Measurements from ENCODE around the gene TRMT2A.

DNA sequence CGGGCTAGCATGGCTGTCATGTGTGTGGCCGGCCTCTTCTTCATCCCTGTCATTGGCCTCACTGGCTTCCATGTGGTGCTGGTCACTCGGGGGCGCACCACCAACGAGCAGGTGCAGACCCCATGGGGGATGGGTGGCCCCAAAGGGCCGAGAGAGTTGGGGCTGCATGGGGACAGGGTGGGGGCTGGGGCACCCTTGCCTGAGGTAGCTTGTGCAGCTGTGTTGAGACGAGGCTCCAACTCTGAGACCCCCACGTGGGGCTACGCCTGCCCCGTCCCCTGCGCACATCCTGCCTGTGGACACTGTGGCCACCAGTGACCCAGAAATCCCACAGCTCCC, 23.1 kb upstream of the TRMT2A start:
- no peak for TF ChIP-seq TCF4 (CRISPR knock-in tag; IDR thresholded peaks at IDR 0.05; ENCODE audit: borderline replicate concordance)
- no peak for TF ChIP-seq ZNF8 (CRISPR knock-in tag; IDR thresholded peaks at IDR 0.05)
- no peak for TF ChIP-seq OSR1 (CRISPR knock-in tag; IDR thresholded peaks at IDR 0.05)
- TF ChIP-seq ZFP30 (CRISPR knock-in tag; IDR thresholded peaks at IDR 0.05), result no peak
- TF ChIP-seq CSDC2 (CRISPR knock-in tag; IDR thresholded peaks at IDR 0.05), result no peak
- TF ChIP-seq, protein P1, sequence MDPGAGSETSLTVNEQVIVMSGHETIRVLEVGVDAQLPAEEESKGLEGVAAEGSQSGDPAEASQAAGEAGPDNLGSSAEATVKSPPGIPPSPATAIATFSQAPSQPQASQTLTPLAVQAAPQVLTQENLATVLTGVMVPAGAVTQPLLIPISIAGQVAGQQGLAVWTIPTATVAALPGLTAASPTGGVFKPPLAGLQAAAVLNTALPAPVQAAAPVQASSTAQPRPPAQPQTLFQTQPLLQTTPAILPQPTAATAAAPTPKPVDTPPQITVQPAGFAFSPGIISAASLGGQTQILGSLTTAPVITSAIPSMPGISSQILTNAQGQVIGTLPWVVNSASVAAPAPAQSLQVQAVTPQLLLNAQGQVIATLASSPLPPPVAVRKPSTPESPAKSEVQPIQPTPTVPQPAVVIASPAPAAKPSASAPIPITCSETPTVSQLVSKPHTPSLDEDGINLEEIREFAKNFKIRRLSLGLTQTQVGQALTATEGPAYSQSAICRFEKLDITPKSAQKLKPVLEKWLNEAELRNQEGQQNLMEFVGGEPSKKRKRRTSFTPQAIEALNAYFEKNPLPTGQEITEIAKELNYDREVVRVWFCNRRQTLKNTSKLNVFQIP (CRISPR knock-in tag; IDR thresholded peaks at IDR 0.05; ENCODE audit: borderline replicate concordance, low read depth), result no peak
- TF ChIP-seq SNAI2 (CRISPR knock-in tag; IDR thresholded peaks at IDR 0.05), result no peak
- no peak for TF ChIP-seq RARB (CRISPR knock-in tag; IDR thresholded peaks at IDR 0.05)
- no peak for TF ChIP-seq PPARA (CRISPR knock-in tag; IDR thresholded peaks at IDR 0.05; ENCODE audit: borderline replicate concordance)
- TF ChIP-seq, protein P2, sequence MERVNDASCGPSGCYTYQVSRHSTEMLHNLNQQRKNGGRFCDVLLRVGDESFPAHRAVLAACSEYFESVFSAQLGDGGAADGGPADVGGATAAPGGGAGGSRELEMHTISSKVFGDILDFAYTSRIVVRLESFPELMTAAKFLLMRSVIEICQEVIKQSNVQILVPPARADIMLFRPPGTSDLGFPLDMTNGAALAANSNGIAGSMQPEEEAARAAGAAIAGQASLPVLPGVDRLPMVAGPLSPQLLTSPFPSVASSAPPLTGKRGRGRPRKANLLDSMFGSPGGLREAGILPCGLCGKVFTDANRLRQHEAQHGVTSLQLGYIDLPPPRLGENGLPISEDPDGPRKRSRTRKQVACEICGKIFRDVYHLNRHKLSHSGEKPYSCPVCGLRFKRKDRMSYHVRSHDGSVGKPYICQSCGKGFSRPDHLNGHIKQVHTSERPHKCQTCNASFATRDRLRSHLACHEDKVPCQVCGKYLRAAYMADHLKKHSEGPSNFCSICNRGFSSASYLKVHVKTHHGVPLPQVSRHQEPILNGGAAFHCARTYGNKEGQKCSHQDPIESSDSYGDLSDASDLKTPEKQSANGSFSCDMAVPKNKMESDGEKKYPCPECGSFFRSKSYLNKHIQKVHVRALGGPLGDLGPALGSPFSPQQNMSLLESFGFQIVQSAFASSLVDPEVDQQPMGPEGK (CRISPR knock-in tag; IDR thresholded peaks at IDR 0.05; ENCODE audit: borderline replicate concordance), result no peak
- no peak for TF ChIP-seq ZFP3 (CRISPR knock-in tag; IDR thresholded peaks at IDR 0.05)
